ENCODE results near the gene EDNRA. TPM values are rescaled to one million over a fixed set of nuclear protein-coding genes. Genes with fewer than 3 reads are reported as not detected.

EDNRA gene
- total and polyA plus RNA-seq, 2 of the 4 experiments (the other 2 are of a cell fraction), result 3.8 to 6.5 TPM

DNA sequence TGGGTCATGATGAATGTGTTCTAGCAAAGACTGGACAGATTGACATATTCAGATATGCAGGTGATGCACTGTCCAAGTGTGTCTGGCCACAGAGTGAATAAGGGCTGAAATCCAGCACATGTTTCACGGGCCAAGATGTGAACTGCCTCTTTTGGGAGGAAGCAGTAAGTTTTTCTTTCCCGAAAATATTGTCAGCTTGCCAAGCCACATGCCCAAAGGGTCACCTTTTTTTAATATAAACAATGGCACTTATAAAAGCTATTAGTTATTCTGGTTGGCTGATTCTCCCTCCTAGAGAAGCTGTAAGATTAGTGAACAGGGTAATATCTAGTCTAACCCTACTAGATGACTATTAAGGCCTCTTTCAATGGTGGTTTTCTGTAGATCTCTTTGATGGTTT, 1.5 kb upstream of the EDNRA start:
- Histone ChIP-seq H2BK20ac (ENCODE audit: low read depth, low read length) (no peak overlapping the region), H3K14ac (replicated peaks; ENCODE audit: low read depth, low read length) (no peak overlapping the region), H3K18ac (ENCODE audit: low read depth, low read length) (no peak overlapping the region), H2BK15ac (ENCODE audit: low read depth, low read length) (no peak overlapping the region), H3K27ac (ENCODE audit: insufficient read depth, low read length) (no peak overlapping the region), H3K4me2 (ENCODE audit: low read depth, low read length) (no peak overlapping the region), H4K8ac (ENCODE audit: low read depth in 2 of 2, low read length in 2 of 2) (no peak overlapping the region), H4K20me1 (ENCODE audit: insufficient read depth, low read length) (no peaks in the 10 kb centered on the region), H3K23ac (ENCODE audit: low read depth, low read length) (no peak overlapping the region), H3K79me1 (ENCODE audit: low read depth in 1 of 2, low read length in 2 of 2) (peaks cover 5 to 31% of the 10 kb centered on the region in 2 experiments; a peak in 3 of 4 replicates), H4K5ac (ENCODE audit: low read depth, low read length) (no peak overlapping the region), H2AK9ac (replicated peaks; ENCODE audit: low read depth, low read length, poor library complexity) (no peak overlapping the region), H3K4me3 (ENCODE audit: insufficient read depth, low read depth, low read length) (no peak overlapping the region), H3K9me3 (ENCODE audit: control insufficient read depth, insufficient read depth, low read length) (no peaks in the 10 kb centered on the region), H3K27me3 (ENCODE audit: control insufficient read depth, insufficient read depth, low read length) (no peaks in the 10 kb centered on the region), H3K4ac (ENCODE audit: low read depth, low read length) (no peak overlapping the region), H3K9me1 (ENCODE audit: insufficient read depth, low read length) (peaks cover 7% of the 10 kb centered on the region; the same call in 1 of the 2 replicates), H3K4me1 (ENCODE audit: control insufficient read depth, insufficient read depth, low read length) (peaks cover 9% of the 10 kb centered on the region), H2AK5ac (ENCODE audit: low read depth, low read length) (no peak overlapping the region), H2BK120ac (ENCODE audit: low read depth, low read length) (no peak overlapping the region), H2BK5ac (ENCODE audit: low read depth, low read length, poor library complexity, severe bottlenecking) (no peak overlapping the region), H2AFZ (replicated peaks; ENCODE audit: low read length, poor library complexity) (no peak overlapping the region), H3K9ac (ENCODE audit: low read depth, low read length) (no peak overlapping the region), H3K36me3 (ENCODE audit: control insufficient read depth, insufficient read depth, low read length) (peaks cover 1% of the 10 kb centered on the region; the same call in 1 of the 2 replicates), H3K56ac (ENCODE audit: extremely low read depth, insufficient read depth, low read length) (no peak overlapping the region), H4K91ac (ENCODE audit: insufficient read depth, low read depth, low read length) (no peak overlapping the region)
- BruUV-seq (replicated peaks), result no TSS peak
- dilution Hi-C loops (cut with HindIII; ENCODE audit: low sequenced_read_pairs, unreplicated experiment), result no loop called here
- TF ChIP-seq CEBPB (IDR thresholded peaks at IDR 0.05; ENCODE audit: low read depth, low read length) (no peak), MAFK (IDR thresholded peaks at IDR 0.05; ENCODE audit: low read depth, low read length) (no peak), FOS (IDR thresholded peaks at IDR 0.05; ENCODE audit: low read depth, low read length) (no peak), MAZ (IDR thresholded peaks at IDR 0.05; ENCODE audit: borderline replicate concordance, low read depth, low read length) (no peak), RFX5 (IDR thresholded peaks at IDR 0.05; ENCODE audit: low read depth, low read length) (no peak), MXI1 (IDR thresholded peaks at IDR 0.05; ENCODE audit: borderline replicate concordance, low read depth, low read length) (no peak), RAD21 (IDR thresholded peaks at IDR 0.05; ENCODE audit: low read length) (no peak), BHLHE40 (IDR thresholded peaks at IDR 0.05; ENCODE audit: low read depth, low read length) (no peak), RCOR1 (IDR thresholded peaks at IDR 0.05; ENCODE audit: insufficient replicate concordance, low read length) (no peak), CHD1 (IDR thresholded peaks at IDR 0.05; ENCODE audit: low read depth, low read length) (no peak), NFE2L2 (IDR thresholded peaks at IDR 0.05; ENCODE audit: low read depth, low read length) (no peak), POLR2A (IDR thresholded peaks at IDR 0.05; ENCODE audit: low read depth, low read length) (no peak), SMC3 (IDR thresholded peaks at IDR 0.05; ENCODE audit: low read depth, low read length) (no peak)
- TF ChIP-seq, protein P1, sequence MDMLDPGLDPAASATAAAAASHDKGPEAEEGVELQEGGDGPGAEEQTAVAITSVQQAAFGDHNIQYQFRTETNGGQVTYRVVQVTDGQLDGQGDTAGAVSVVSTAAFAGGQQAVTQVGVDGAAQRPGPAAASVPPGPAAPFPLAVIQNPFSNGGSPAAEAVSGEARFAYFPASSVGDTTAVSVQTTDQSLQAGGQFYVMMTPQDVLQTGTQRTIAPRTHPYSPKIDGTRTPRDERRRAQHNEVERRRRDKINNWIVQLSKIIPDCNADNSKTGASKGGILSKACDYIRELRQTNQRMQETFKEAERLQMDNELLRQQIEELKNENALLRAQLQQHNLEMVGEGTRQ (IDR thresholded peaks at IDR 0.05; ENCODE audit: low read depth, low read length), result no peak
- TF ChIP-seq, protein P2, sequence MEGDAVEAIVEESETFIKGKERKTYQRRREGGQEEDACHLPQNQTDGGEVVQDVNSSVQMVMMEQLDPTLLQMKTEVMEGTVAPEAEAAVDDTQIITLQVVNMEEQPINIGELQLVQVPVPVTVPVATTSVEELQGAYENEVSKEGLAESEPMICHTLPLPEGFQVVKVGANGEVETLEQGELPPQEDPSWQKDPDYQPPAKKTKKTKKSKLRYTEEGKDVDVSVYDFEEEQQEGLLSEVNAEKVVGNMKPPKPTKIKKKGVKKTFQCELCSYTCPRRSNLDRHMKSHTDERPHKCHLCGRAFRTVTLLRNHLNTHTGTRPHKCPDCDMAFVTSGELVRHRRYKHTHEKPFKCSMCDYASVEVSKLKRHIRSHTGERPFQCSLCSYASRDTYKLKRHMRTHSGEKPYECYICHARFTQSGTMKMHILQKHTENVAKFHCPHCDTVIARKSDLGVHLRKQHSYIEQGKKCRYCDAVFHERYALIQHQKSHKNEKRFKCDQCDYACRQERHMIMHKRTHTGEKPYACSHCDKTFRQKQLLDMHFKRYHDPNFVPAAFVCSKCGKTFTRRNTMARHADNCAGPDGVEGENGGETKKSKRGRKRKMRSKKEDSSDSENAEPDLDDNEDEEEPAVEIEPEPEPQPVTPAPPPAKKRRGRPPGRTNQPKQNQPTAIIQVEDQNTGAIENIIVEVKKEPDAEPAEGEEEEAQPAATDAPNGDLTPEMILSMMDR (conservative IDR thresholded peaks at IDR 0.05; ENCODE audit: low read depth, low read length), result no peak
- TF ChIP-seq, protein P3, sequence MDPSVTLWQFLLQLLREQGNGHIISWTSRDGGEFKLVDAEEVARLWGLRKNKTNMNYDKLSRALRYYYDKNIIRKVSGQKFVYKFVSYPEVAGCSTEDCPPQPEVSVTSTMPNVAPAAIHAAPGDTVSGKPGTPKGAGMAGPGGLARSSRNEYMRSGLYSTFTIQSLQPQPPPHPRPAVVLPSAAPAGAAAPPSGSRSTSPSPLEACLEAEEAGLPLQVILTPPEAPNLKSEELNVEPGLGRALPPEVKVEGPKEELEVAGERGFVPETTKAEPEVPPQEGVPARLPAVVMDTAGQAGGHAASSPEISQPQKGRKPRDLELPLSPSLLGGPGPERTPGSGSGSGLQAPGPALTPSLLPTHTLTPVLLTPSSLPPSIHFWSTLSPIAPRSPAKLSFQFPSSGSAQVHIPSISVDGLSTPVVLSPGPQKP (IDR thresholded peaks at IDR 0.05; ENCODE audit: borderline replicate concordance, low read depth, low read length), result no peak
- no CpG with 5 or more reads among the region's 2 CpGs for WGBS, 2 experiments (ENCODE audit: extremely low coverage in 2 of 2, insufficient read length in 1 of 2)
- POLR2A ChIA-PET (ENCODE audit: unreplicated experiment), result no interaction called here
- CTCF ChIA-PET, result interaction anchor here (1.0 kb wide), 1 partner anchor 318 kb away, joined by 3 read pairs; no protein-coding TSS in a partner anchor
- DNase-seq (no peak), ATAC-seq (ENCODE audit: low read depth) (no peak)
- intact Hi-C loops (cut with micrococcal nuclease), result no loop called here
- in situ Hi-C loops (cut with MboI; ENCODE audit: low sequenced_read_pairs), result no loop called here

Measured in IMR-90 (cell line).